ENCODE results near the gene FARS2. TPM values are rescaled to one million over a fixed set of nuclear protein-coding genes. Genes with fewer than 3 reads are reported as not detected.

The FARS2 gene
- polyA plus RNA-seq, 1 donor (not counting 4 experiments of a cell fraction or from before 2014, with no cell fraction given): 21.3 TPM

DNA sequence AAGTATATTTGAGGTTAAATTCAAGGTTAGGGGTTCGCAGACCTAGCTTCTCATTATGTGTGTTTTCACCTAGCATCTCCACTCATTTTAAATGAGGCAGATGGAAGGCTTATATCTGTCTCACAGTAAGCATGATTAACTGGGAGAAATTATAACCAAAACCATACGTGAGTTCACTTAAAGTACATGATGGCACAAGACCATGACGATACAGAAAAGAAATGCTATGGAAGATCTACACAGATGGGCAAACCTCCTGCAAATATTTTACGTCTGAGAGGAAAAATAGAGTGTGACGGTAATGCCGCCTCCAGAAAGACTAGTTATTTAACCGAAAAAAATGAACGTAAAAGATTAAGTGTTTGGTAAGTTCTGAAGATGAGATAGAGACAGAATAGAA lies 337.8 kb downstream of the FARS2 start:
- no peak for DNase-seq (ENCODE audit: low read depth, low spot score)
- TF ChIP-seq, protein P1, sequence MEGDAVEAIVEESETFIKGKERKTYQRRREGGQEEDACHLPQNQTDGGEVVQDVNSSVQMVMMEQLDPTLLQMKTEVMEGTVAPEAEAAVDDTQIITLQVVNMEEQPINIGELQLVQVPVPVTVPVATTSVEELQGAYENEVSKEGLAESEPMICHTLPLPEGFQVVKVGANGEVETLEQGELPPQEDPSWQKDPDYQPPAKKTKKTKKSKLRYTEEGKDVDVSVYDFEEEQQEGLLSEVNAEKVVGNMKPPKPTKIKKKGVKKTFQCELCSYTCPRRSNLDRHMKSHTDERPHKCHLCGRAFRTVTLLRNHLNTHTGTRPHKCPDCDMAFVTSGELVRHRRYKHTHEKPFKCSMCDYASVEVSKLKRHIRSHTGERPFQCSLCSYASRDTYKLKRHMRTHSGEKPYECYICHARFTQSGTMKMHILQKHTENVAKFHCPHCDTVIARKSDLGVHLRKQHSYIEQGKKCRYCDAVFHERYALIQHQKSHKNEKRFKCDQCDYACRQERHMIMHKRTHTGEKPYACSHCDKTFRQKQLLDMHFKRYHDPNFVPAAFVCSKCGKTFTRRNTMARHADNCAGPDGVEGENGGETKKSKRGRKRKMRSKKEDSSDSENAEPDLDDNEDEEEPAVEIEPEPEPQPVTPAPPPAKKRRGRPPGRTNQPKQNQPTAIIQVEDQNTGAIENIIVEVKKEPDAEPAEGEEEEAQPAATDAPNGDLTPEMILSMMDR (optimal IDR thresholded peaks at IDR 0.05 in 1 of 3, IDR thresholded peaks at IDR 0.05 in 1 of 3, conservative IDR thresholded peaks at IDR 0.05 in 1 of 3; ENCODE audit: extremely low read depth in 1 of 3, insufficient read depth in 2 of 3, low read length in 3 of 3): no peak
- TF ChIP-seq EZH2 (IDR thresholded peaks at IDR 0.05; ENCODE audit: low read length): no peak
- Histone ChIP-seq H3K4me1 (ENCODE audit: control insufficient read depth, extremely low read depth, insufficient read depth, low read length) (no peaks in the 10 kb centered on the region), H3K9me3 (ENCODE audit: control insufficient read depth, low read depth, low read length) (no peaks in the 10 kb centered on the region), H3K79me2 (ENCODE audit: control insufficient read depth, insufficient read depth, low read length) (no peaks in the 10 kb centered on the region), H3K9ac (ENCODE audit: control insufficient read depth, extremely low read depth, insufficient read depth, low read length) (no peak overlapping the region), H3K4me2 (ENCODE audit: control insufficient read depth, extremely low read depth, insufficient read depth, low read depth, low read length) (no peak overlapping the region), H4K20me1 (ENCODE audit: control insufficient read depth, extremely low read depth, insufficient read depth, low read length) (no peaks in the 10 kb centered on the region), H2AFZ (ENCODE audit: control insufficient read depth, low read length) (no peak overlapping the region), H3K27ac (ENCODE audit: control insufficient read depth, insufficient read depth, low read length) (no peak overlapping the region), H3K36me3 (ENCODE audit: control insufficient read depth in 2 of 2, extremely low read depth in 1 of 2, insufficient read depth in 2 of 2, low read length in 2 of 2) (no peaks in the 10 kb centered on the region), H3K27me3 (ENCODE audit: control insufficient read depth, extremely low read depth, insufficient read depth, low read length) (no peaks in the 10 kb centered on the region), H3K9me1 (ENCODE audit: control insufficient read depth, extremely low read depth, insufficient read depth, low read length) (no peaks in the 10 kb centered on the region), H3K4me3 (ENCODE audit: control insufficient read depth in 2 of 3, extremely low read depth in 1 of 3, insufficient read depth in 2 of 3, low read depth in 1 of 3, low read length in 3 of 3) (no peak overlapping the region)
- dilution Hi-C loops (cut with MboI; ENCODE audit: extremely low pct_ligation_motif_present, low sequenced_read_pairs): no loop called here
- no peak for FAIRE-seq

DNA sequence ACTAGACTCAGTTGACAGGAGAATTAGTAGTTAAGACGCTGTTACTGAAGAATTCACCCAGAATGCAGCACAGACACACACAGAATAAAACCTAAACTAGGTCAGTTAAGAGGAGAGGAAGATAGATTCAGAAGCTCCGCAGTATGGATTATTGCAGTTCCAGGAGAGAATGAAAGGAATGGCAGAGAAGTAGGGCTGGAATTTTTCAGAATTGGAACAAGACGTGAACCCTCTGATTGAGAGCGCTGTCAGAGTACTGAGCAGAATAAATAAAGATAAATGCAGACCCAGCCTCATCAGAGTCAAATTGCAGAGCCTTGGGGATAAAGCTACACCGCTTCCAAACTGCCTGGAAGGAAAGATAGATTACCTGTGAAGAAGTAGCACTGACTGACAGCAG lies 344.6 kb downstream of the FARS2 start:
- H3K4me1 ChIP-seq (ENCODE audit: control insufficient read depth, extremely low read depth, insufficient read depth, low read length): no peaks in the 10 kb centered on the region
- dilution Hi-C loops (cut with MboI; ENCODE audit: extremely low pct_ligation_motif_present, low sequenced_read_pairs): no loop called here
- no peaks in the 10 kb centered on the region for H4K20me1 ChIP-seq (ENCODE audit: control insufficient read depth, extremely low read depth, insufficient read depth, low read length)
- TF ChIP-seq EZH2 (IDR thresholded peaks at IDR 0.05; ENCODE audit: low read length): no peak
- TF ChIP-seq, protein P1 (optimal IDR thresholded peaks at IDR 0.05 in 1 of 3, IDR thresholded peaks at IDR 0.05 in 1 of 3, conservative IDR thresholded peaks at IDR 0.05 in 1 of 3; ENCODE audit: extremely low read depth in 1 of 3, insufficient read depth in 2 of 3, low read length in 3 of 3): no peak
- no peaks in the 10 kb centered on the region for H3K36me3 ChIP-seq (ENCODE audit: control insufficient read depth in 2 of 2, extremely low read depth in 1 of 2, insufficient read depth in 2 of 2, low read length in 2 of 2)
- no peak overlapping the region for H3K27ac ChIP-seq (ENCODE audit: control insufficient read depth, insufficient read depth, low read length)
- H3K9me1 ChIP-seq (ENCODE audit: control insufficient read depth, extremely low read depth, insufficient read depth, low read length): no peaks in the 10 kb centered on the region
- no peaks in the 10 kb centered on the region for H3K9me3 ChIP-seq (ENCODE audit: control insufficient read depth, low read depth, low read length)
- DNase-seq (ENCODE audit: low read depth, low spot score) (no peak), FAIRE-seq (no peak)
- H3K79me2 ChIP-seq (ENCODE audit: control insufficient read depth, insufficient read depth, low read length): no peaks in the 10 kb centered on the region
- no peak overlapping the region for H3K4me2 ChIP-seq (ENCODE audit: control insufficient read depth, extremely low read depth, insufficient read depth, low read depth, low read length)
- no peak overlapping the region for H3K4me3 ChIP-seq (ENCODE audit: control insufficient read depth in 2 of 3, extremely low read depth in 1 of 3, insufficient read depth in 2 of 3, low read depth in 1 of 3, low read length in 3 of 3)
- no peak overlapping the region for H2AFZ ChIP-seq (ENCODE audit: control insufficient read depth, low read length)
- H3K9ac ChIP-seq (ENCODE audit: control insufficient read depth, extremely low read depth, insufficient read depth, low read length): no peak overlapping the region
- no peaks in the 10 kb centered on the region for H3K27me3 ChIP-seq (ENCODE audit: control insufficient read depth, extremely low read depth, insufficient read depth, low read length)
